HCT116 (cell line): ENCODE measurements around the gene MYO7B. TPM values are rescaled to one million over a fixed set of nuclear protein-coding genes. Genes with fewer than 3 reads are reported as not detected.

ENCODE experiments used
- ATAC-seq: fragments of 200-7000 bp; cut with Tn5 transposase; 2 replicates; pipeline ENCODE4 v1.9.1; 2020; ENCODE audit warnings: mild to moderate bottlenecking, moderate library complexity
- BruUV-seq: library from RNA; stranded (reverse); fragments of 400-500 nt; replicated peaks from 2 replicates; lab custom pipeline; 2021; lab: Mats Ljungman, UMichigan
- CTCF ChIA-PET: fragments of 300-600 bp; sonication (Branson Sonifier 250); formaldehyde crosslinking; loops from one replicate; lab custom pipeline; 2021; ENCODE audit warnings: antibody characterized with exemption; lab: Charles Lee
- POLR2A ChIA-PET: fragments of 300-600, 350-600 bp; sonication (Branson Sonifier 250); formaldehyde crosslinking; loops from one replicate; lab custom pipeline; 2021; ENCODE audit warnings: antibody characterized with exemption; lab: Charles Lee
- RAD21 ChIA-PET, 2 experiments: fragments of 300-600 bp; sonication (Branson Sonifier 250); formaldehyde crosslinking; loops; one replicate each; lab custom pipeline; 2023; ENCODE audit warnings: low total read pairs in 2 of 2; ENCODE audit not compliant: uncharacterized antibody in 2 of 2, unreplicated experiment in 2 of 2, low non-redundant PET in 1 of 2; lab: Charles Lee
- DNase-seq: peaks from one replicate; pipeline ENCODE4 v3.0.0-alpha.2; 2010; ENCODE audit warnings: low read depth, low spot score
- H2AFZ ChIP-seq: fragments of 200-600 bp; shearing (Covaris generic), sonication (generic); 2 replicates; pipeline ENCODE4 v1.6.1; 2017; ENCODE audit warnings: low read depth, mixed run types, mixed read lengths, antibody characterized with exemption, low read length; ENCODE audit not compliant: poor library complexity, severe bottlenecking
- H3K27ac ChIP-seq: 2 replicates; pipeline ENCODE4 v1.5.1; 2012; ENCODE audit warnings: low read depth, low read length
- H3K27me3 ChIP-seq: fragments of 200-600 bp; sonication (generic); 2 replicates; pipeline ENCODE4 v1.6.1; 2016; ENCODE audit warnings: mixed run types, low read length, mixed read lengths; ENCODE audit not compliant: insufficient read depth
- H3K36me3 ChIP-seq, 2 experiments: fragments of 200-500 bp in 1 of 2; fragments of 200-600 bp in 1 of 2; sonication (Bioruptor generic) in 1 of 2; sonication (generic) in 1 of 2; 2 replicates each; pipeline versions ENCODE4 v1.5.1 to v1.6.1; 2014 to 2016; ENCODE audit warnings: low read length in 2 of 2, inconsistent platforms in 1 of 2, mixed read lengths in 1 of 2, mixed run types in 1 of 2; ENCODE audit not compliant: insufficient read depth in 2 of 2, control insufficient read depth in 1 of 2
- H3K4me1 ChIP-seq, 2 experiments: fragments of 200-600 bp in 1 of 2; sonication (generic) in 1 of 2; 2 replicates each; pipeline versions ENCODE4 v1.5.1 to v1.6.1; 2012 to 2017; ENCODE audit warnings: low read length in 2 of 2, inconsistent platforms in 1 of 2, mild to moderate bottlenecking in 1 of 2, mixed read lengths in 1 of 2, mixed run types in 1 of 2, moderate library complexity in 1 of 2; ENCODE audit not compliant: insufficient read depth in 2 of 2, control insufficient read depth in 1 of 2
- H3K4me2 ChIP-seq: fragments of 200-600 bp; sonication (generic); 2 replicates; pipeline ENCODE4 v1.6.1; 2017; ENCODE audit warnings: mixed run types, low read length, mixed read lengths
- H3K4me3 ChIP-seq, 2 experiments: fragments of 200-600 bp in 1 of 2; sonication (generic) in 1 of 2; replicated peaks in 1 of 2; 2 replicates each; pipeline ENCODE4 v1.5.1; 2011 to 2016; ENCODE audit warnings: low read length in 2 of 2, control low read depth in 1 of 2, low read depth in 1 of 2, mild to moderate bottlenecking in 1 of 2, mixed read lengths in 1 of 2, mixed run types in 1 of 2
- H3K79me2 ChIP-seq: fragments of 200-600 bp; sonication (generic); 2 replicates; pipeline ENCODE4 v1.6.1; 2017; ENCODE audit warnings: mild to moderate bottlenecking, mixed run types, low read length, moderate library complexity, mixed read lengths; ENCODE audit not compliant: insufficient read depth
- H3K9ac ChIP-seq: fragments of 200-600 bp; sonication (generic); 2 replicates; pipeline ENCODE4 v1.6.1; 2016; ENCODE audit warnings: low read length, mixed read lengths
- H3K9me2 ChIP-seq: fragments of 200-600 bp; sonication (generic), shearing (Covaris generic); 2 replicates; pipeline ENCODE4 v1.6.1; 2017; ENCODE audit warnings: mixed run types, mild to moderate bottlenecking, moderate library complexity; ENCODE audit not compliant: insufficient read depth
- H3K9me3 ChIP-seq, 2 experiments: fragments of 200-500 bp in 1 of 2; fragments of 200-600 bp in 1 of 2; sonication (Bioruptor generic) in 1 of 2; sonication (generic) in 1 of 2; 2 replicates each; pipeline ENCODE4 v1.6.1; 2014 to 2017; ENCODE audit warnings: low read length in 2 of 2, mixed read lengths in 2 of 2, inconsistent platforms in 1 of 2, low read depth in 1 of 2, mild to moderate bottlenecking in 1 of 2, mixed run types in 1 of 2, moderate library complexity in 1 of 2; ENCODE audit not compliant: control insufficient read depth in 1 of 2, insufficient read depth in 1 of 2
- H4K20me1 ChIP-seq: fragments of 200-600 bp; sonication (generic), shearing (Covaris generic); 2 replicates; pipeline ENCODE4 v1.6.1; 2017; ENCODE audit warnings: mixed run types, mild to moderate bottlenecking, moderate library complexity; ENCODE audit not compliant: insufficient read depth
- CBX3 ChIP-seq: IDR thresholded peaks from 2 replicates; pipeline ENCODE4 v1.6.1; 2012; ENCODE audit warnings: low read depth
- CEBPB ChIP-seq: IDR thresholded peaks from 2 replicates; pipeline ENCODE4 v1.6.1; 2012; ENCODE audit warnings: low read depth
- CTCF ChIP-seq, 3 experiments: fragments of 200-600 bp in 1 of 3; sonication (generic) in 1 of 3; IDR thresholded peaks in 2 of 3; conservative IDR thresholded peaks in 1 of 3; 2 replicates each; pipeline ENCODE4 v1.5.1; 2012 to 2017; ENCODE audit warnings: low read depth in 2 of 3, low read length in 2 of 3, antibody characterized with exemption in 1 of 3, borderline replicate concordance in 1 of 3, control low read depth in 1 of 3, mild to moderate bottlenecking in 1 of 3, mixed read lengths in 1 of 3, mixed run types in 1 of 3, moderate library complexity in 1 of 3; ENCODE audit not compliant: insufficient read depth in 1 of 3
- ELF1 ChIP-seq: IDR thresholded peaks from 2 replicates; pipeline ENCODE4 v1.6.1; 2012; ENCODE audit warnings: low read depth, borderline replicate concordance
- EZH2phosphoT487 ChIP-seq: fragments of 200-600 bp; IDR thresholded peaks from 2 replicates; pipeline ENCODE4 v1.6.1; 2018; ENCODE audit warnings: antibody characterized with exemption, borderline replicate concordance
- JUND ChIP-seq: IDR thresholded peaks from 2 replicates; pipeline ENCODE4 v1.6.1; 2012
- MAX ChIP-seq: IDR thresholded peaks from 2 replicates; pipeline ENCODE4 v1.6.1; 2012
- POLR2A ChIP-seq: IDR thresholded peaks from 2 replicates; pipeline ENCODE4 v1.7.0; 2011; ENCODE audit warnings: borderline replicate concordance; ENCODE audit not compliant: insufficient read depth, insufficient read length; ENCODE audit errors: extremely low read depth
- POLR2AphosphoS5 ChIP-seq: IDR thresholded peaks from 2 replicates; pipeline ENCODE4 v1.6.1; 2011; ENCODE audit warnings: mild to moderate bottlenecking, low read depth, low read length, moderate library complexity
- REST ChIP-seq: IDR thresholded peaks from 2 replicates; pipeline ENCODE4 v1.6.1; 2012; ENCODE audit warnings: low read depth
- SP1 ChIP-seq: IDR thresholded peaks from 2 replicates; pipeline ENCODE4 v1.6.1; 2012; ENCODE audit warnings: low read depth
- SRF ChIP-seq: IDR thresholded peaks from 2 replicates; pipeline ENCODE4 v1.6.1; 2012; ENCODE audit warnings: low read depth
- ZBTB33 ChIP-seq: IDR thresholded peaks from 2 replicates; pipeline ENCODE4 v1.6.1; 2011; ENCODE audit warnings: mild to moderate bottlenecking, low read length, moderate library complexity; ENCODE audit not compliant: insufficient replicate concordance; ENCODE audit errors: extremely low read depth
- intact Hi-C: fragments of 100-400 bp; cut with micrococcal nuclease; formaldehyde crosslinking; loops from 2 replicates; pipeline ENCODE4 v1.10.0; 2022
- total RNA-seq: library from RNA; stranded (reverse); gene quantifications from one replicate; pipeline ENCODE4 v1.2.1, GENCODE V29; 2021; ENCODE audit not compliant: unreplicated experiment

Gene MYO7B
- total RNA-seq, 1 experiment from 2014 or later, result 0.07 TPM

- TF ChIP-seq CTCF (IDR thresholded peaks at IDR 0.05 in 2 of 3, conservative IDR thresholded peaks at IDR 0.05 in 1 of 3; ENCODE audit: borderline replicate concordance in 1 of 3, insufficient read depth in 1 of 3, low read depth in 2 of 3, low read length in 2 of 3), result no peak
- no peak for TF ChIP-seq POLR2AphosphoS5
- TF ChIP-seq CBX3, result no peak
- TF ChIP-seq SP1, result no peak
- TF ChIP-seq JUND, result no peak
- no peak for TF ChIP-seq EZH2phosphoT487
- TF ChIP-seq POLR2A, result no peak
- TF ChIP-seq, all 23 proteins: peak for 0
Measured at GRCh38 chr2:127510073-127510472, 25.4 kb upstream of the MYO7B start (continued).

GRCh38 chr2:127511090-127511695 is 24.3 kb upstream of the MYO7B start:
- Histone ChIP-seq H3K9ac (no peak overlapping the region), H3K27me3 (no peaks in the 10 kb centered on the region), H3K36me3 (peaks cover 2 to 9% of the 10 kb centered on the region in 2 experiments; a peak in 1 of 4 replicates), H3K4me2 (no peak overlapping the region), H4K20me1 (peaks cover 35% of the 10 kb centered on the region; the same call in 1 of the 2 replicates), H3K4me3 (no peak overlapping the region), H3K27ac (no peak overlapping the region), H2AFZ (no peak overlapping the region), H3K4me1 (peaks cover 19 to 31% of the 10 kb centered on the region in 2 experiments), H3K9me3 (no peaks in the 10 kb centered on the region), H3K9me2 (no peaks in the 10 kb centered on the region), H3K79me2 (peaks cover 100% of the 10 kb centered on the region)
- intact Hi-C loops, result no loop called here
- BruUV-seq, result no TSS peak
- no peak for DNase-seq
- TF ChIP-seq MAX (no peak), ELF1 (no peak), REST (no peak), CEBPB (no peak), ZBTB33 (no peak), SRF (no peak)
- RAD21 ChIA-PET, result no interaction called here
- POLR2A ChIA-PET, result interaction anchor here (2.5 kb wide), 1 partner anchor 15 kb away, joined by 8 read pairs; the partner anchor contains the start of gene IWS1
- CTCF ChIA-PET, result interaction anchor here (1.3 kb wide), 1 partner anchor 32 kb away, joined by 4 read pairs; no protein-coding TSS in a partner anchor
- ATAC-seq, result no peak
